HCT116 (cell line): Measurements from ENCODE around the gene DYNLRB1. TPM values are rescaled to one million over a fixed set of nuclear protein-coding genes. Genes with fewer than 3 reads are reported as not detected.

Experiments used
- ATAC-seq: fragments of 200-7000 bp; cut with Tn5 transposase; 2 replicates; pipeline ENCODE4 v1.9.1; 2020; ENCODE audit warnings: mild to moderate bottlenecking, moderate library complexity
- BruUV-seq: library from RNA; stranded (reverse); fragments of 400-500 nt; replicated peaks from 2 replicates; lab custom pipeline; 2021; lab: Mats Ljungman, UMichigan
- CTCF ChIA-PET: fragments of 300-600 bp; sonication (Branson Sonifier 250); formaldehyde crosslinking; loops from one replicate; lab custom pipeline; 2021; ENCODE audit warnings: antibody characterized with exemption; lab: Charles Lee
- POLR2A ChIA-PET: fragments of 300-600, 350-600 bp; sonication (Branson Sonifier 250); formaldehyde crosslinking; loops from one replicate; lab custom pipeline; 2021; ENCODE audit warnings: antibody characterized with exemption; lab: Charles Lee
- RAD21 ChIA-PET, 2 experiments: fragments of 300-600 bp; sonication (Branson Sonifier 250); formaldehyde crosslinking; loops; one replicate each; lab custom pipeline; 2023; ENCODE audit warnings: low total read pairs in 2 of 2; ENCODE audit not compliant: uncharacterized antibody in 2 of 2, unreplicated experiment in 2 of 2, low non-redundant PET in 1 of 2; lab: Charles Lee
- DNase-seq: peaks from one replicate; pipeline ENCODE4 v3.0.0-alpha.2; 2010; ENCODE audit warnings: low read depth, low spot score
- H2AFZ ChIP-seq: fragments of 200-600 bp; shearing (Covaris generic), sonication (generic); 2 replicates; pipeline ENCODE4 v1.6.1; 2017; ENCODE audit warnings: low read depth, mixed run types, mixed read lengths, antibody characterized with exemption, low read length; ENCODE audit not compliant: poor library complexity, severe bottlenecking
- H3K27ac ChIP-seq: 2 replicates; pipeline ENCODE4 v1.5.1; 2012; ENCODE audit warnings: low read depth, low read length
- H3K27me3 ChIP-seq: fragments of 200-600 bp; sonication (generic); 2 replicates; pipeline ENCODE4 v1.6.1; 2016; ENCODE audit warnings: mixed run types, low read length, mixed read lengths; ENCODE audit not compliant: insufficient read depth
- H3K36me3 ChIP-seq, 2 experiments: fragments of 200-500 bp in 1 of 2; fragments of 200-600 bp in 1 of 2; sonication (Bioruptor generic) in 1 of 2; sonication (generic) in 1 of 2; 2 replicates each; pipeline versions ENCODE4 v1.5.1 to v1.6.1; 2014 to 2016; ENCODE audit warnings: low read length in 2 of 2, inconsistent platforms in 1 of 2, mixed read lengths in 1 of 2, mixed run types in 1 of 2; ENCODE audit not compliant: insufficient read depth in 2 of 2, control insufficient read depth in 1 of 2
- H3K4me1 ChIP-seq, 2 experiments: fragments of 200-600 bp in 1 of 2; sonication (generic) in 1 of 2; 2 replicates each; pipeline versions ENCODE4 v1.5.1 to v1.6.1; 2012 to 2017; ENCODE audit warnings: low read length in 2 of 2, inconsistent platforms in 1 of 2, mild to moderate bottlenecking in 1 of 2, mixed read lengths in 1 of 2, mixed run types in 1 of 2, moderate library complexity in 1 of 2; ENCODE audit not compliant: insufficient read depth in 2 of 2, control insufficient read depth in 1 of 2
- H3K4me2 ChIP-seq: fragments of 200-600 bp; sonication (generic); 2 replicates; pipeline ENCODE4 v1.6.1; 2017; ENCODE audit warnings: mixed run types, low read length, mixed read lengths
- H3K4me3 ChIP-seq, 2 experiments: fragments of 200-600 bp in 1 of 2; sonication (generic) in 1 of 2; replicated peaks in 1 of 2; 2 replicates each; pipeline ENCODE4 v1.5.1; 2011 to 2016; ENCODE audit warnings: low read length in 2 of 2, control low read depth in 1 of 2, low read depth in 1 of 2, mild to moderate bottlenecking in 1 of 2, mixed read lengths in 1 of 2, mixed run types in 1 of 2
- H3K79me2 ChIP-seq: fragments of 200-600 bp; sonication (generic); 2 replicates; pipeline ENCODE4 v1.6.1; 2017; ENCODE audit warnings: mild to moderate bottlenecking, mixed run types, low read length, moderate library complexity, mixed read lengths; ENCODE audit not compliant: insufficient read depth
- H3K9ac ChIP-seq: fragments of 200-600 bp; sonication (generic); 2 replicates; pipeline ENCODE4 v1.6.1; 2016; ENCODE audit warnings: low read length, mixed read lengths
- H3K9me2 ChIP-seq: fragments of 200-600 bp; sonication (generic), shearing (Covaris generic); 2 replicates; pipeline ENCODE4 v1.6.1; 2017; ENCODE audit warnings: mixed run types, mild to moderate bottlenecking, moderate library complexity; ENCODE audit not compliant: insufficient read depth
- H3K9me3 ChIP-seq, 2 experiments: fragments of 200-500 bp in 1 of 2; fragments of 200-600 bp in 1 of 2; sonication (Bioruptor generic) in 1 of 2; sonication (generic) in 1 of 2; 2 replicates each; pipeline ENCODE4 v1.6.1; 2014 to 2017; ENCODE audit warnings: low read length in 2 of 2, mixed read lengths in 2 of 2, inconsistent platforms in 1 of 2, low read depth in 1 of 2, mild to moderate bottlenecking in 1 of 2, mixed run types in 1 of 2, moderate library complexity in 1 of 2; ENCODE audit not compliant: control insufficient read depth in 1 of 2, insufficient read depth in 1 of 2
- H4K20me1 ChIP-seq: fragments of 200-600 bp; sonication (generic), shearing (Covaris generic); 2 replicates; pipeline ENCODE4 v1.6.1; 2017; ENCODE audit warnings: mixed run types, mild to moderate bottlenecking, moderate library complexity; ENCODE audit not compliant: insufficient read depth
- ATF3 ChIP-seq: IDR thresholded peaks from 2 replicates; pipeline ENCODE4 v1.6.1; 2012
- CTCF ChIP-seq, 3 experiments: fragments of 200-600 bp in 1 of 3; sonication (generic) in 1 of 3; IDR thresholded peaks in 2 of 3; conservative IDR thresholded peaks in 1 of 3; 2 replicates each; pipeline ENCODE4 v1.5.1; 2012 to 2017; ENCODE audit warnings: low read depth in 2 of 3, low read length in 2 of 3, antibody characterized with exemption in 1 of 3, borderline replicate concordance in 1 of 3, control low read depth in 1 of 3, mild to moderate bottlenecking in 1 of 3, mixed read lengths in 1 of 3, mixed run types in 1 of 3, moderate library complexity in 1 of 3; ENCODE audit not compliant: insufficient read depth in 1 of 3
- EGR1 ChIP-seq: IDR thresholded peaks from 2 replicates; pipeline ENCODE4 v1.6.1; 2012; ENCODE audit warnings: low read depth
- FOSL1 ChIP-seq: IDR thresholded peaks from 2 replicates; pipeline ENCODE4 v1.6.1; 2012; ENCODE audit warnings: low read depth
- POLR2AphosphoS5 ChIP-seq: IDR thresholded peaks from 2 replicates; pipeline ENCODE4 v1.6.1; 2011; ENCODE audit warnings: mild to moderate bottlenecking, low read depth, low read length, moderate library complexity
- ZBTB33 ChIP-seq: IDR thresholded peaks from 2 replicates; pipeline ENCODE4 v1.6.1; 2011; ENCODE audit warnings: mild to moderate bottlenecking, low read length, moderate library complexity; ENCODE audit not compliant: insufficient replicate concordance; ENCODE audit errors: extremely low read depth
- intact Hi-C: fragments of 100-400 bp; cut with micrococcal nuclease; formaldehyde crosslinking; loops from 2 replicates; pipeline ENCODE4 v1.10.0; 2022
- total RNA-seq: library from RNA; stranded (reverse); gene quantifications from one replicate; pipeline ENCODE4 v1.2.1, GENCODE V29; 2021; ENCODE audit not compliant: unreplicated experiment

DYNLRB1 gene
- total RNA-seq, 1 experiment from 2014 or later = 106 TPM

GRCh38 chr20:34566978-34567891 lies 51.0 kb downstream of the DYNLRB1 start:
- no peaks in the 10 kb centered on the region for H3K9me3 ChIP-seq
- H3K4me3 ChIP-seq = no peak overlapping the region
- TF ChIP-seq FOSL1 = no peak
- TF ChIP-seq ATF3 = no peak
- TF ChIP-seq POLR2AphosphoS5 = no peak
- no peak for TF ChIP-seq EGR1
- TF ChIP-seq ZBTB33 = no peak
- no peak for TF ChIP-seq CTCF (IDR thresholded peaks at IDR 0.05 in 2 of 3, conservative IDR thresholded peaks at IDR 0.05 in 1 of 3; ENCODE audit: borderline replicate concordance in 1 of 3, insufficient read depth in 1 of 3, low read depth in 2 of 3, low read length in 2 of 3)
- no peaks in the 10 kb centered on the region for H3K9me2 ChIP-seq
- no peaks in the 10 kb centered on the region for H3K79me2 ChIP-seq
- ChIA-PET CTCF (no interaction called here), POLR2A (no interaction called here), RAD21 (no interaction called here)
- DNase-seq = no peak
- H3K27ac ChIP-seq = no peak overlapping the region
- no peaks in the 10 kb centered on the region for H4K20me1 ChIP-seq
- H3K9ac ChIP-seq = no peak overlapping the region
- no peak overlapping the region for H3K4me2 ChIP-seq
- no TSS peak for BruUV-seq
- no peak overlapping the region for H2AFZ ChIP-seq
- intact Hi-C loops = no loop called here
- H3K36me3 ChIP-seq = 0 out of 4 replicates have a peak, but pooled peaks cover 0 to 4% of the 10 kb centered on the region in 2 experiments
- no peaks in the 10 kb centered on the region for H3K4me1 ChIP-seq
- no peak for ATAC-seq
- no peaks in the 10 kb centered on the region for H3K27me3 ChIP-seq
